NCI-H510A treated with DMSO at 0.1 percent for 48 hours (cell line): ENCODE results near the gene KCNH1.
"Not testable (repeated sequence)": the region's sequence is repeated elsewhere in the genome, so short reads cannot be mapped to it uniquely, and the experiment has no call there.

Experiments
- DNase-seq: peaks from one replicate; lab custom pipeline; 2025; lab: John Stamatoyannopoulos, UW

The KCNH1 gene

GRCh38 chr1:210687582-210688279 is 446.2 kb downstream of the KCNH1 start:
- no peak for DNase-seq

GRCh38 chr1:210686841-210687240 is 447.1 kb downstream of the KCNH1 start:
- DNase-seq = no peak

GRCh38 chr1:210685295-210685650 is 448.7 kb downstream of the KCNH1 start:
- DNase-seq = no peak

- no peak for DNase-seq
Measured at GRCh38 chr1:210684466-210685294, 449.3 kb downstream of the KCNH1 start.

GRCh38 chr1:210683403-210684047 is 450.4 kb downstream of the KCNH1 start:
- DNase-seq = no peak

- DNase-seq = no peak
Measured at GRCh38 chr1:210681158-210681557, 452.8 kb downstream of the KCNH1 start.

- no peak for DNase-seq
Measured at GRCh38 chr1:210678306-210678705, 455.6 kb downstream of the KCNH1 start.

- DNase-seq = no peak
Measured at GRCh38 chr1:210677533-210677932, 456.4 kb downstream of the KCNH1 start.

- no peak for DNase-seq
Measured at GRCh38 chr1:210676539-210676938, 457.4 kb downstream of the KCNH1 start.

- DNase-seq = no peak
Measured at GRCh38 chr1:210674151-210674550, 459.8 kb downstream of the KCNH1 start.

GRCh38 chr1:210669951-210670350 is 464.0 kb downstream of the KCNH1 start:
- peak; percentile 31 for DNase-seq

- DNase-seq = peak; percentile 83
Measured at GRCh38 chr1:210663730-210664573, 470.0 kb downstream of the KCNH1 start.

GRCh38 chr1:210662291-210663050 is 471.5 kb downstream of the KCNH1 start:
- DNase-seq = no peak

- not testable (repeated sequence) for DNase-seq
Measured at GRCh38 chr1:210661520-210661919, 472.4 kb downstream of the KCNH1 start.

- no peak for DNase-seq
Measured at GRCh38 chr1:210657806-210658205, 476.1 kb downstream of the KCNH1 start.

GRCh38 chr1:210655511-210655910 is 478.4 kb downstream of the KCNH1 start:
- no peak for DNase-seq

GRCh38 chr1:210654176-210654981 is 479.6 kb downstream of the KCNH1 start:
- no peak for DNase-seq

- no peak for DNase-seq
Measured at GRCh38 chr1:210653771-210654170, 480.2 kb downstream of the KCNH1 start.

GRCh38 chr1:210652329-210652954 is 481.5 kb downstream of the KCNH1 start:
- DNase-seq = no peak

- no peak for DNase-seq
Measured at GRCh38 chr1:210650403-210650802, 483.5 kb downstream of the KCNH1 start.
